Upper lobe of right lung (tissue), 1 donor: Measurements from ENCODE around the gene CMC2. TPM values are rescaled to one million over a fixed set of nuclear protein-coding genes. Genes with fewer than 3 reads are reported as not detected.

ENCODE experiments used
- ATAC-seq: fragments of 200-7000 bp; cut with Tn5 transposase; one replicate; pipeline ENCODE4 v1.9.1; 2020; ENCODE audit warnings: mild to moderate bottlenecking, moderate library complexity
- DNase-seq: peaks from one replicate; pipeline ENCODE4 v3.0.0-alpha.2; 2020
- H3K27ac ChIP-seq: fragments of 200-600 bp; one replicate; pipeline ENCODE4 v1.8.0; 2022
- H3K27me3 ChIP-seq: fragments of 200-600 bp; one replicate; pipeline ENCODE4 v1.8.0; 2022; ENCODE audit warnings: mild to moderate bottlenecking
- H3K36me3 ChIP-seq: fragments of 200-600 bp; one replicate; pipeline ENCODE4 v1.8.0; 2022
- H3K4me1 ChIP-seq: fragments of 200-600 bp; one replicate; pipeline ENCODE4 v1.8.0; 2022
- H3K4me3 ChIP-seq: fragments of 200-600 bp; one replicate; pipeline ENCODE4 v1.8.0; 2022; ENCODE audit warnings: mild to moderate bottlenecking
- H3K9me3 ChIP-seq: fragments of 200-600 bp; one replicate; pipeline ENCODE4 v1.8.0; 2022
- intact Hi-C: fragments of 100-400 bp; cut with DNase I; formaldehyde crosslinking; loops from one replicate; pipeline ENCODE4 v1.11.0; 2022
- total RNA-seq: library from RNA; stranded (reverse); fragmentation: NEBNext Ultra II Directional; extraction: Animal tissue kit (Norgen Biotek cat#: 25700); gene quantifications from one replicate; pipeline ENCODE4 v1.2.1, GENCODE V29; 2021
- TF ChIP-seq, protein P1 (sequence below): fragments of 200-600 bp; IDR thresholded peaks from one replicate; pipeline ENCODE4 v1.8.0; 2022; ENCODE audit warnings: antibody characterized with exemption
- donor health status: DM: no; HTN: yes; CAD: no; lungs with severe emphysema.

Gene CMC2
- total RNA-seq, 1 donor from 2014 or later: 43.3 TPM

DNA sequence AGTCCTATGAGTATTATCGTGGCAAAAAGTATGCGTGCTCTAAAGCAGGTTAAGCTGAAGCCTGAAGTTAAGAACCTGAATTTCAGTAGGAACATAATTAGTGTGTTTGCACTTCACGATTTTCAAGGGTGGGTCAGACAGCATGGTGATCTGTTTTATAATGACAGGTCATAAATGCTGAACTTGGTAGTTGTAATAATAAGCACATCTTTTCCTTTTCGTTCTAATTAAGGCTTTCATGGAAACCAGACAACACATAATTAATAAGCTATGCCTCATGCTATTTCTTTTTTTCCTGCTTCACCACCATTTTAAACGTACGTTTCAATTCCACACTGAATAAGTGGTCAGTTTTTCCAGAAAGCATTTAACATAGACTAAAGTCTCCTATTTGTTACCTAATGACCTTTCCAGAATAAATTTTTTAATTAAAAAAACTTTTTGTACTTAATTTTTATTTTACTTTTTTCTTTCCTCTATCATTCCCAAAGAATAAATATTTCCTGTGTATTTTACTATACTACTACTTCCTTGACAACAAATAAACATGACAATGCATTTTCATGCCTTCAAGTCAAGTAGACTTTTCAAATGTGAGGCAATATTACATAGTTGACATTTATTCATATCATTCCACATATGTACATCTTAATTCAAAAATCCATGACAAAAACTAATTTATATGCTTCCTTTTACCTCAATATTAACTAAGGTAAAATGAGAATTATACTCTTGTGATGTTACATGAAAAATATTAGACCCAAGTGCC lies 22.4 kb downstream of the CMC2 start:
- ATAC-seq: no peak
- peaks cover 8% of the 10 kb centered on the region for H3K36me3 ChIP-seq
- no peak overlapping the region for H3K27ac ChIP-seq
- no peaks in the 10 kb centered on the region for H3K4me1 ChIP-seq
- H3K9me3 ChIP-seq: no peaks in the 10 kb centered on the region
- no peak overlapping the region for H3K4me3 ChIP-seq
- no peak for DNase-seq
- TF ChIP-seq, protein P1, sequence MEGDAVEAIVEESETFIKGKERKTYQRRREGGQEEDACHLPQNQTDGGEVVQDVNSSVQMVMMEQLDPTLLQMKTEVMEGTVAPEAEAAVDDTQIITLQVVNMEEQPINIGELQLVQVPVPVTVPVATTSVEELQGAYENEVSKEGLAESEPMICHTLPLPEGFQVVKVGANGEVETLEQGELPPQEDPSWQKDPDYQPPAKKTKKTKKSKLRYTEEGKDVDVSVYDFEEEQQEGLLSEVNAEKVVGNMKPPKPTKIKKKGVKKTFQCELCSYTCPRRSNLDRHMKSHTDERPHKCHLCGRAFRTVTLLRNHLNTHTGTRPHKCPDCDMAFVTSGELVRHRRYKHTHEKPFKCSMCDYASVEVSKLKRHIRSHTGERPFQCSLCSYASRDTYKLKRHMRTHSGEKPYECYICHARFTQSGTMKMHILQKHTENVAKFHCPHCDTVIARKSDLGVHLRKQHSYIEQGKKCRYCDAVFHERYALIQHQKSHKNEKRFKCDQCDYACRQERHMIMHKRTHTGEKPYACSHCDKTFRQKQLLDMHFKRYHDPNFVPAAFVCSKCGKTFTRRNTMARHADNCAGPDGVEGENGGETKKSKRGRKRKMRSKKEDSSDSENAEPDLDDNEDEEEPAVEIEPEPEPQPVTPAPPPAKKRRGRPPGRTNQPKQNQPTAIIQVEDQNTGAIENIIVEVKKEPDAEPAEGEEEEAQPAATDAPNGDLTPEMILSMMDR: no peak
- intact Hi-C loops: no loop called here
- no peaks in the 10 kb centered on the region for H3K27me3 ChIP-seq

- Histone ChIP-seq H3K9me3 (no peaks in the 10 kb centered on the region), H3K27me3 (no peaks in the 10 kb centered on the region), H3K36me3 (peaks cover 8% of the 10 kb centered on the region), H3K4me1 (no peaks in the 10 kb centered on the region), H3K4me3 (no peak overlapping the region), H3K27ac (no peak overlapping the region)
- intact Hi-C loops: no loop called here
- DNase-seq (no peak), ATAC-seq (no peak)
- TF ChIP-seq, protein P1: no peak
Measured at GRCh38 chr16:80982646-80983045, 24.0 kb downstream of the CMC2 start.

- H3K9me3 ChIP-seq: no peaks in the 10 kb centered on the region
- intact Hi-C loops: no loop called here
- no peak for DNase-seq
- no peaks in the 10 kb centered on the region for H3K4me1 ChIP-seq
- ATAC-seq: no peak
- H3K36me3 ChIP-seq: peaks cover 8% of the 10 kb centered on the region
- no peak overlapping the region for H3K27ac ChIP-seq
- TF ChIP-seq, protein P1: no peak
- H3K27me3 ChIP-seq: no peaks in the 10 kb centered on the region
- no peak overlapping the region for H3K4me3 ChIP-seq
Measured at GRCh38 chr16:80981103-80981502, 25.6 kb downstream of the CMC2 start.

DNA sequence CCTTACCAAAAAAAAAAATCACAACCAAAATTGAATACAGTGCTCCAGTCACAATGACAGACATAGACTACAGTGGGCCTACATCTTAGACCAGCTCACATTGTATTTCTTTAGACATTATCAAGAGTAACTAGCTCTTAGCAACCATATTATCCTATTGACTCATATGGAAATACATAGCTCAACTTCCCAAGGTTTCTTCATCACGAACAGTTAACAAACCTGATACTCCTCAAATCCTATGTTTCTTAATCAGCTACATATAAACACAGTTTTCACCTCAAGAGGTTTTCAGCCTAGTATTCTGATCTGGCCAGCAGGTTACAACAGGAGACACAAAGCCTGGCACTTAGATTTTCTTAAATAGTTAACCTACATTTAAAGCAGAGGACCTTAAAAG lies 29.7 kb downstream of the CMC2 start:
- no peak overlapping the region for H3K27ac ChIP-seq
- ATAC-seq (no peak), DNase-seq (no peak)
- TF ChIP-seq, protein P1: no peak
- H3K4me1 ChIP-seq: no peaks in the 10 kb centered on the region
- peaks cover 16% of the 10 kb centered on the region for H3K36me3 ChIP-seq
- no peaks in the 10 kb centered on the region for H3K27me3 ChIP-seq
- intact Hi-C loops: no loop called here
- H3K4me3 ChIP-seq: no peak overlapping the region
- no peaks in the 10 kb centered on the region for H3K9me3 ChIP-seq

GRCh38 chr16:80974649-80975376 lies 31.9 kb downstream of the CMC2 start:
- Histone ChIP-seq H3K36me3 (peaks cover 13% of the 10 kb centered on the region), H3K9me3 (no peaks in the 10 kb centered on the region), H3K4me3 (no peak overlapping the region), H3K27ac (no peak overlapping the region), H3K27me3 (no peaks in the 10 kb centered on the region), H3K4me1 (no peaks in the 10 kb centered on the region)
- intact Hi-C loops: no loop called here
- no peak for ATAC-seq
- TF ChIP-seq, protein P1: peak; percentile 34
- DNase-seq: no peak
